HCT116 (cell line): ENCODE measurements around the gene OBSCN. TPM values are rescaled to one million over a fixed set of nuclear protein-coding genes. Genes with fewer than 3 reads are reported as not detected.

Source experiments
- ATAC-seq: fragments of 200-7000 bp; cut with Tn5 transposase; 2 replicates; pipeline ENCODE4 v1.9.1; 2020; ENCODE audit warnings: mild to moderate bottlenecking, moderate library complexity
- BruUV-seq: library from RNA; stranded (reverse); fragments of 400-500 nt; replicated peaks from 2 replicates; lab custom pipeline; 2021; lab: Mats Ljungman, UMichigan
- CTCF ChIA-PET: fragments of 300-600 bp; sonication (Branson Sonifier 250); formaldehyde crosslinking; loops from one replicate; lab custom pipeline; 2021; ENCODE audit warnings: antibody characterized with exemption; lab: Charles Lee
- POLR2A ChIA-PET: fragments of 300-600, 350-600 bp; sonication (Branson Sonifier 250); formaldehyde crosslinking; loops from one replicate; lab custom pipeline; 2021; ENCODE audit warnings: antibody characterized with exemption; lab: Charles Lee
- RAD21 ChIA-PET, 2 experiments: fragments of 300-600 bp; sonication (Branson Sonifier 250); formaldehyde crosslinking; loops; one replicate each; lab custom pipeline; 2023; ENCODE audit warnings: low total read pairs in 2 of 2; ENCODE audit not compliant: uncharacterized antibody in 2 of 2, unreplicated experiment in 2 of 2, low non-redundant PET in 1 of 2; lab: Charles Lee
- DNase-seq: peaks from one replicate; pipeline ENCODE4 v3.0.0-alpha.2; 2010; ENCODE audit warnings: low read depth, low spot score
- H2AFZ ChIP-seq: fragments of 200-600 bp; shearing (Covaris generic), sonication (generic); 2 replicates; pipeline ENCODE4 v1.6.1; 2017; ENCODE audit warnings: low read depth, mixed run types, mixed read lengths, antibody characterized with exemption, low read length; ENCODE audit not compliant: poor library complexity, severe bottlenecking
- H3K27ac ChIP-seq: 2 replicates; pipeline ENCODE4 v1.5.1; 2012; ENCODE audit warnings: low read depth, low read length
- H3K27me3 ChIP-seq: fragments of 200-600 bp; sonication (generic); 2 replicates; pipeline ENCODE4 v1.6.1; 2016; ENCODE audit warnings: mixed run types, low read length, mixed read lengths; ENCODE audit not compliant: insufficient read depth
- H3K36me3 ChIP-seq, 2 experiments: fragments of 200-500 bp in 1 of 2; fragments of 200-600 bp in 1 of 2; sonication (Bioruptor generic) in 1 of 2; sonication (generic) in 1 of 2; 2 replicates each; pipeline versions ENCODE4 v1.5.1 to v1.6.1; 2014 to 2016; ENCODE audit warnings: low read length in 2 of 2, inconsistent platforms in 1 of 2, mixed read lengths in 1 of 2, mixed run types in 1 of 2; ENCODE audit not compliant: insufficient read depth in 2 of 2, control insufficient read depth in 1 of 2
- H3K4me1 ChIP-seq, 2 experiments: fragments of 200-600 bp in 1 of 2; sonication (generic) in 1 of 2; 2 replicates each; pipeline versions ENCODE4 v1.5.1 to v1.6.1; 2012 to 2017; ENCODE audit warnings: low read length in 2 of 2, inconsistent platforms in 1 of 2, mild to moderate bottlenecking in 1 of 2, mixed read lengths in 1 of 2, mixed run types in 1 of 2, moderate library complexity in 1 of 2; ENCODE audit not compliant: insufficient read depth in 2 of 2, control insufficient read depth in 1 of 2
- H3K4me2 ChIP-seq: fragments of 200-600 bp; sonication (generic); 2 replicates; pipeline ENCODE4 v1.6.1; 2017; ENCODE audit warnings: mixed run types, low read length, mixed read lengths
- H3K4me3 ChIP-seq, 2 experiments: fragments of 200-600 bp in 1 of 2; sonication (generic) in 1 of 2; replicated peaks in 1 of 2; 2 replicates each; pipeline ENCODE4 v1.5.1; 2011 to 2016; ENCODE audit warnings: low read length in 2 of 2, control low read depth in 1 of 2, low read depth in 1 of 2, mild to moderate bottlenecking in 1 of 2, mixed read lengths in 1 of 2, mixed run types in 1 of 2
- H3K79me2 ChIP-seq: fragments of 200-600 bp; sonication (generic); 2 replicates; pipeline ENCODE4 v1.6.1; 2017; ENCODE audit warnings: mild to moderate bottlenecking, mixed run types, low read length, moderate library complexity, mixed read lengths; ENCODE audit not compliant: insufficient read depth
- H3K9ac ChIP-seq: fragments of 200-600 bp; sonication (generic); 2 replicates; pipeline ENCODE4 v1.6.1; 2016; ENCODE audit warnings: low read length, mixed read lengths
- H3K9me2 ChIP-seq: fragments of 200-600 bp; sonication (generic), shearing (Covaris generic); 2 replicates; pipeline ENCODE4 v1.6.1; 2017; ENCODE audit warnings: mixed run types, mild to moderate bottlenecking, moderate library complexity; ENCODE audit not compliant: insufficient read depth
- H3K9me3 ChIP-seq, 2 experiments: fragments of 200-500 bp in 1 of 2; fragments of 200-600 bp in 1 of 2; sonication (Bioruptor generic) in 1 of 2; sonication (generic) in 1 of 2; 2 replicates each; pipeline ENCODE4 v1.6.1; 2014 to 2017; ENCODE audit warnings: low read length in 2 of 2, mixed read lengths in 2 of 2, inconsistent platforms in 1 of 2, low read depth in 1 of 2, mild to moderate bottlenecking in 1 of 2, mixed run types in 1 of 2, moderate library complexity in 1 of 2; ENCODE audit not compliant: control insufficient read depth in 1 of 2, insufficient read depth in 1 of 2
- H4K20me1 ChIP-seq: fragments of 200-600 bp; sonication (generic), shearing (Covaris generic); 2 replicates; pipeline ENCODE4 v1.6.1; 2017; ENCODE audit warnings: mixed run types, mild to moderate bottlenecking, moderate library complexity; ENCODE audit not compliant: insufficient read depth
- CBX3 ChIP-seq: IDR thresholded peaks from 2 replicates; pipeline ENCODE4 v1.6.1; 2012; ENCODE audit warnings: low read depth
- CEBPB ChIP-seq: IDR thresholded peaks from 2 replicates; pipeline ENCODE4 v1.6.1; 2012; ENCODE audit warnings: low read depth
- EZH2 ChIP-seq: fragments of 200-600 bp; sonication (generic); IDR thresholded peaks from 2 replicates; pipeline ENCODE4 v1.6.1; 2017; ENCODE audit warnings: antibody characterized with exemption, mixed run types
- FOSL1 ChIP-seq: IDR thresholded peaks from 2 replicates; pipeline ENCODE4 v1.6.1; 2012; ENCODE audit warnings: low read depth
- POLR2A ChIP-seq: IDR thresholded peaks from 2 replicates; pipeline ENCODE4 v1.7.0; 2011; ENCODE audit warnings: borderline replicate concordance; ENCODE audit not compliant: insufficient read depth, insufficient read length; ENCODE audit errors: extremely low read depth
- POLR2AphosphoS5 ChIP-seq: IDR thresholded peaks from 2 replicates; pipeline ENCODE4 v1.6.1; 2011; ENCODE audit warnings: mild to moderate bottlenecking, low read depth, low read length, moderate library complexity
- RAD21 ChIP-seq: IDR thresholded peaks from 2 replicates; pipeline ENCODE4 v1.6.1; 2012; ENCODE audit warnings: low read depth, mild to moderate bottlenecking
- SIN3A ChIP-seq: IDR thresholded peaks from 2 replicates; pipeline ENCODE4 v1.6.1; 2012; ENCODE audit warnings: low read depth
- SP1 ChIP-seq: IDR thresholded peaks from 2 replicates; pipeline ENCODE4 v1.6.1; 2012; ENCODE audit warnings: low read depth
- TCF7L2 ChIP-seq: IDR thresholded peaks from 2 replicates; pipeline ENCODE4 v1.7.0; 2011; ENCODE audit warnings: borderline replicate concordance, inconsistent platforms; ENCODE audit not compliant: insufficient read depth, insufficient read length; ENCODE audit errors: extremely low read depth
- YY1 ChIP-seq: IDR thresholded peaks from 2 replicates; pipeline ENCODE4 v1.6.1; 2011; ENCODE audit warnings: low read length, low read depth, moderate library complexity, mild to moderate bottlenecking; ENCODE audit not compliant: insufficient replicate concordance; ENCODE audit errors: extremely low read depth
- ZNF274 ChIP-seq: fragments of 200-500 bp; sonication (Bioruptor generic); IDR thresholded peaks from 2 replicates; pipeline ENCODE4 v1.6.1; 2014; ENCODE audit warnings: mild to moderate bottlenecking, low read depth, low read length, inconsistent platforms
- intact Hi-C: fragments of 100-400 bp; cut with micrococcal nuclease; formaldehyde crosslinking; loops from 2 replicates; pipeline ENCODE4 v1.10.0; 2022
- total RNA-seq: library from RNA; stranded (reverse); gene quantifications from one replicate; pipeline ENCODE4 v1.2.1, GENCODE V29; 2021; ENCODE audit not compliant: unreplicated experiment
- TF ChIP-seq, protein P1 (sequence below), 3 experiments: fragments of 200-600 bp in 1 of 3; sonication (generic) in 1 of 3; IDR thresholded peaks in 2 of 3; conservative IDR thresholded peaks in 1 of 3; 2 replicates each; pipeline ENCODE4 v1.5.1; 2012 to 2017; ENCODE audit warnings: low read depth in 2 of 3, low read length in 2 of 3, antibody characterized with exemption in 1 of 3, borderline replicate concordance in 1 of 3, control low read depth in 1 of 3, mild to moderate bottlenecking in 1 of 3, mixed read lengths in 1 of 3, mixed run types in 1 of 3, moderate library complexity in 1 of 3; ENCODE audit not compliant: insufficient read depth in 1 of 3
- TF ChIP-seq, protein P2 (sequence below): IDR thresholded peaks from 2 replicates; pipeline ENCODE4 v1.6.1; 2012

Gene OBSCN
- total RNA-seq, 1 experiment from 2014 or later: 16.6 TPM

DNA sequence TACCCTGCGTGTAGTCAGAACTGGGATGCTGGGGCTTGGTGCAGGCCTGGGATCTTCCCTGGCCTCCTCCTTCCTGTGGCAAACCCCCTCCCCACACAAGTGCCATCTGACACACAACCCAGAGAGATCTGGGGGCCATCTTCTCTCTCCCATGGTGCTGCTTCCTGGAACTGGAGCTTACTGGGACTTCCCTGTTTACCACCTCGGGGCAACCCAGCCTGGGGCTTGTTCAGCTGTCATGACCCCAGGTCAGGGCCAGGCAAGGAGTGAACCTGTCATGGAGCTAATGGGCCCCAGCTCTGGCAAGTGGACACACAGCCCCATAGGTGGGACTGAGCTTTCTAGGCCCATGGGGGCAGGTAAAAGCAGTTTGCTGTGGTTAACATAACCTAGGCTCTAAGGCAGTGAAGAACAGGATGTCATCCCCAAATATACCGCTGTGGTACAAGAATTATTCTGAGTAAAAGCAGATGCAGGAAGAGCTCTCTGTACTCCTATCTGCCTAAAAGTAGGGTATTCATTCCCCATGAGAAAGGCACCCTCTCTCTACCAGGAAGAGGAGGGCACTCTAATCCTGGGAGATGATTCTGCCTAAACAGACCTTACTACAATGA is 196.4 kb downstream of the OBSCN start:
- no peak for TF ChIP-seq YY1
- TF ChIP-seq SP1: no peak
- TF ChIP-seq CBX3: no peak
- TF ChIP-seq POLR2A: no peak
- TF ChIP-seq CEBPB: no peak
- no peak for TF ChIP-seq ZNF274
- no peak for TF ChIP-seq RAD21
- TF ChIP-seq, all 23 proteins: peak for 0
- ChIA-PET POLR2A (interaction anchor here (1.6 kb wide), 1 partner anchor 53 kb away, joined by 3 read pairs; a partner anchor contains a TSS), RAD21 (no interaction called here), CTCF (interaction anchor here (1.4 kb wide), 1 partner anchor 11 kb away, joined by 6 read pairs; no protein-coding TSS in a partner anchor)
- H3K9me3 ChIP-seq: no peaks in the 10 kb centered on the region
- peaks cover 71% of the 10 kb centered on the region for H3K79me2 ChIP-seq
- H3K27ac ChIP-seq: no peak overlapping the region; the same call in 1 of the 2 replicates
- peaks cover 9 to 21% of the 10 kb centered on the region in 2 experiments for H3K4me1 ChIP-seq
- H3K36me3 ChIP-seq: peaks cover 15 to 35% of the 10 kb centered on the region in 2 experiments; a peak in 3 of 4 replicates
- H3K9me2 ChIP-seq: no peaks in the 10 kb centered on the region
- intact Hi-C loops: no loop called here
- peak overlapping the region; percentile 1 to 98; a peak in 1 of 4 replicates for H3K4me3 ChIP-seq
- DNase-seq (no peak), ATAC-seq (no peak)
- no peaks in the 10 kb centered on the region for H4K20me1 ChIP-seq
- BruUV-seq: no TSS peak
- no peaks in the 10 kb centered on the region for H3K27me3 ChIP-seq
- H3K4me2 ChIP-seq: no peak overlapping the region; the same call in 1 of the 2 replicates
- no peak overlapping the region for H3K9ac ChIP-seq
- H2AFZ ChIP-seq: no peak overlapping the region

DNA sequence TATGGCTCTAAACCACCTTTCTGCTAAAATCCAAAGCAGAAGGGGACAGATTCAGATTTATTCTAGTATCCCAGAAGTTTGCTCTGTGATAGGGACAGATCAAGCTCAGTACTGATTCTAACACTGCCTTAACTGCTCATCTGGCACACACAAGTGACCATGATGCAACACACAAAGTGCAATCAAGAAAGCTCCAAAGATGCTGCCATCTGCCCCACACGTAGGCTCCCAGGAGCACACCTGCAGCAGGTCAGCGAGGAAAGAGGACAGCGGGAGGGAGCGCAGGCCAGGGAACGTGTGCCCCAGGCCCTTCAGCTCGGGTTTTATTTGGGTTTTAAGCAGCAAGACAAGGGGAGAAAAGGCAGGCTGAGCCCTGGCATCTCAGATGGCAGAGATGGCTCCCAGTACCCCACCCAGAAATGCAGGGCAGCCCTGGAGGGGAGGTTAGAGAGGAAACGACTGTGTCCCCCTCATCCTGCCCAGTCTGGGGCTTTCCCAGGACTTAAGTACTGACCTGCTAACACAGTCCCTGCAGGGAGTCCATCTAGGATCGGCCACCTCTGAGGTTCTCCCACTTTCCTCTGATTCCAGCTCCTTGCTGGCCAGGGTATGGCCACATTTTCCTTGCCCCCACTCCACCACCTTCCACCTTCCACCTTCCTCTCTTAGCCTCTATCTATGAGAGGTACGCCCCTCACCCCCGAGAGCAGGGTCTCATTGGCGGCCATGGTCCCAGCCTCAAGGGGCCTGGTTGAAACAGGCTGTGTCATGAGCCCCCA is 197.5 kb downstream of the OBSCN start:
- ChIA-PET RAD21 (no interaction called here), CTCF (interaction anchor here (0.5 to 1.4 kb wide), 3 partner anchors 12 to 274 kb away, joined by 3 to 6 read pairs (median 4); partner anchors contain the start of gene IBA57), POLR2A (interaction anchor here (2.1 kb wide), 1 partner anchor 52 kb away, joined by 8 read pairs; a partner anchor contains a TSS)
- H3K9me2 ChIP-seq: no peaks in the 10 kb centered on the region
- DNase-seq: no peak
- peaks cover 61% of the 10 kb centered on the region for H3K79me2 ChIP-seq
- peaks cover 9 to 35% of the 10 kb centered on the region in 2 experiments; a peak in 3 of 4 replicates for H3K36me3 ChIP-seq
- H2AFZ ChIP-seq: no peak overlapping the region
- H3K4me1 ChIP-seq: peaks cover 9 to 21% of the 10 kb centered on the region in 2 experiments
- peak overlapping the region; percentile 99 for H3K9ac ChIP-seq
- BruUV-seq: no TSS peak
- no peaks in the 10 kb centered on the region for H3K9me3 ChIP-seq
- peak overlapping the region; percentile 90 for H3K27ac ChIP-seq
- H4K20me1 ChIP-seq: no peaks in the 10 kb centered on the region
- H3K27me3 ChIP-seq: no peaks in the 10 kb centered on the region
- peak overlapping the region; percentile 82 to 98 for H3K4me3 ChIP-seq
- peak overlapping the region; percentile 98 for H3K4me2 ChIP-seq
- no peak for ATAC-seq
- intact Hi-C loops: no loop called here
- no peak for TF ChIP-seq FOSL1
- TF ChIP-seq SIN3A: no peak
- TF ChIP-seq EZH2: no peak
- TF ChIP-seq, protein P1, sequence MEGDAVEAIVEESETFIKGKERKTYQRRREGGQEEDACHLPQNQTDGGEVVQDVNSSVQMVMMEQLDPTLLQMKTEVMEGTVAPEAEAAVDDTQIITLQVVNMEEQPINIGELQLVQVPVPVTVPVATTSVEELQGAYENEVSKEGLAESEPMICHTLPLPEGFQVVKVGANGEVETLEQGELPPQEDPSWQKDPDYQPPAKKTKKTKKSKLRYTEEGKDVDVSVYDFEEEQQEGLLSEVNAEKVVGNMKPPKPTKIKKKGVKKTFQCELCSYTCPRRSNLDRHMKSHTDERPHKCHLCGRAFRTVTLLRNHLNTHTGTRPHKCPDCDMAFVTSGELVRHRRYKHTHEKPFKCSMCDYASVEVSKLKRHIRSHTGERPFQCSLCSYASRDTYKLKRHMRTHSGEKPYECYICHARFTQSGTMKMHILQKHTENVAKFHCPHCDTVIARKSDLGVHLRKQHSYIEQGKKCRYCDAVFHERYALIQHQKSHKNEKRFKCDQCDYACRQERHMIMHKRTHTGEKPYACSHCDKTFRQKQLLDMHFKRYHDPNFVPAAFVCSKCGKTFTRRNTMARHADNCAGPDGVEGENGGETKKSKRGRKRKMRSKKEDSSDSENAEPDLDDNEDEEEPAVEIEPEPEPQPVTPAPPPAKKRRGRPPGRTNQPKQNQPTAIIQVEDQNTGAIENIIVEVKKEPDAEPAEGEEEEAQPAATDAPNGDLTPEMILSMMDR (IDR thresholded peaks at IDR 0.05 in 2 of 3, conservative IDR thresholded peaks at IDR 0.05 in 1 of 3; ENCODE audit: borderline replicate concordance in 1 of 3, insufficient read depth in 1 of 3, low read depth in 2 of 3, low read length in 2 of 3): no peak
- TF ChIP-seq, protein P2, sequence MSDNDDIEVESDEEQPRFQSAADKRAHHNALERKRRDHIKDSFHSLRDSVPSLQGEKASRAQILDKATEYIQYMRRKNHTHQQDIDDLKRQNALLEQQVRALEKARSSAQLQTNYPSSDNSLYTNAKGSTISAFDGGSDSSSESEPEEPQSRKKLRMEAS: no peak
- TF ChIP-seq POLR2AphosphoS5: no peak
- TF ChIP-seq TCF7L2: no peak
